SK-N-SH treated with all-trans-retinoic acid at 6 μM for 48 hours (cell line): Measurements from ENCODE around the gene NOD2.

Experiments used
- ATAC-seq: fragments of 200-7000 bp; cut with Tn5 transposase; 3 replicates; pipeline ENCODE4 v1.9.1; 2020; ENCODE audit warnings: mild to moderate bottlenecking, moderate library complexity
- ARNTL ChIP-seq: fragments of 450-650 bp; formaldehyde crosslinking; IDR thresholded peaks from 2 replicates; pipeline ENCODE4 v1.5.0; 2020; ENCODE audit warnings: low read depth, mild to moderate bottlenecking, moderate library complexity, borderline replicate concordance
- CSDC2 ChIP-seq: fragments of 250-450 bp; sonication (Bioruptor Pico); IDR thresholded peaks from 2 replicates; pipeline ENCODE4 v1.5.0; 2020; ENCODE audit warnings: mild to moderate bottlenecking, moderate library complexity
- ESRRG ChIP-seq: fragments of 250-450 bp; sonication (Bioruptor Pico); IDR thresholded peaks from 2 replicates; pipeline ENCODE4 v1.6.1; 2021; ENCODE audit warnings: mild to moderate bottlenecking
- GLIS3 ChIP-seq: fragments of 250-450 bp; sonication (Bioruptor Pico); IDR thresholded peaks from 2 replicates; pipeline ENCODE4 v1.5.0; 2020; ENCODE audit warnings: mild to moderate bottlenecking, moderate library complexity
- ISL1 ChIP-seq: fragments of 250-450 bp; sonication (Bioruptor Pico); IDR thresholded peaks from 2 replicates; pipeline ENCODE4 v2.1.2; 2022; ENCODE audit warnings: mild to moderate bottlenecking, moderate library complexity
- OSR1 ChIP-seq: fragments of 250-450 bp; sonication (Bioruptor Pico); IDR thresholded peaks from 2 replicates; pipeline ENCODE4 v1.8.0; 2022; ENCODE audit warnings: moderate library complexity, mild to moderate bottlenecking, inconsistent platforms
- RARB ChIP-seq: fragments of 250-450 bp; sonication (Bioruptor Pico); IDR thresholded peaks from 2 replicates; pipeline ENCODE4 v1.8.0; 2021; ENCODE audit warnings: mild to moderate bottlenecking, moderate library complexity
- TCF4 ChIP-seq: fragments of 250-450 bp; sonication (Bioruptor Pico); IDR thresholded peaks from 2 replicates; pipeline ENCODE4 v1.8.0; 2021; ENCODE audit warnings: mild to moderate bottlenecking, moderate library complexity, borderline replicate concordance
- TOX ChIP-seq: fragments of 250-450 bp; sonication (Bioruptor Pico); IDR thresholded peaks from 2 replicates; pipeline ENCODE4 v1.8.0; 2021; ENCODE audit warnings: mild to moderate bottlenecking, moderate library complexity, borderline replicate concordance
- ZC3H10 ChIP-seq: fragments of 250-450 bp; sonication (Bioruptor Pico); IDR thresholded peaks from 2 replicates; pipeline ENCODE4 v1.5.1; 2021; ENCODE audit warnings: mild to moderate bottlenecking, moderate library complexity
- ZFP3 ChIP-seq: fragments of 250-450 bp; sonication (Bioruptor Pico); IDR thresholded peaks from 2 replicates; pipeline ENCODE4 v1.5.0; 2020; ENCODE audit warnings: mild to moderate bottlenecking, moderate library complexity
- ZFP30 ChIP-seq: fragments of 450-650 bp; formaldehyde crosslinking; IDR thresholded peaks from 2 replicates; pipeline ENCODE4 v1.5.0; 2022; ENCODE audit warnings: mild to moderate bottlenecking, moderate library complexity
- ZNF565 ChIP-seq: fragments of 450-650 bp; formaldehyde crosslinking; conservative IDR thresholded peaks from 2 replicates; pipeline ENCODE4 v1.5.0; 2020; ENCODE audit warnings: low read depth, mild to moderate bottlenecking, moderate library complexity
- ZNF70 ChIP-seq: fragments of 450-650 bp; formaldehyde crosslinking; IDR thresholded peaks from 2 replicates; pipeline ENCODE4 v1.5.0; 2020; ENCODE audit warnings: mild to moderate bottlenecking, moderate library complexity
- ZNF8 ChIP-seq: fragments of 450-650 bp; formaldehyde crosslinking; IDR thresholded peaks from 2 replicates; pipeline ENCODE4 v1.5.0; 2020; ENCODE audit warnings: mild to moderate bottlenecking, moderate library complexity
- TF ChIP-seq, protein P1 (sequence below): fragments of 250-450 bp; sonication (Bioruptor Pico); IDR thresholded peaks from 2 replicates; pipeline ENCODE4 v1.5.1; 2020; ENCODE audit warnings: low read depth, mild to moderate bottlenecking, moderate library complexity
- TF ChIP-seq, protein P2 (sequence below): fragments of 250-450 bp; sonication (Bioruptor Pico); IDR thresholded peaks from 2 replicates; pipeline ENCODE4 v1.5.0; 2020; ENCODE audit warnings: mild to moderate bottlenecking, moderate library complexity
- TF ChIP-seq, protein P3 (sequence below): fragments of 250-450 bp; sonication (Bioruptor Pico); IDR thresholded peaks from 2 replicates; pipeline ENCODE4 v1.8.0; 2021; ENCODE audit warnings: low read depth, mild to moderate bottlenecking, moderate library complexity, borderline replicate concordance
- TF ChIP-seq, protein P4 (sequence below): fragments of 250-450 bp; sonication (Bioruptor Pico); IDR thresholded peaks from 2 replicates; pipeline ENCODE4 v1.5.1; 2021; ENCODE audit warnings: mild to moderate bottlenecking, moderate library complexity
- TF ChIP-seq, protein P5 (sequence below): fragments of 250-450 bp; sonication (Bioruptor Pico); IDR thresholded peaks from 2 replicates; pipeline ENCODE4 v1.8.0; 2020; ENCODE audit warnings: mild to moderate bottlenecking, moderate library complexity, borderline replicate concordance

Gene NOD2

DNA sequence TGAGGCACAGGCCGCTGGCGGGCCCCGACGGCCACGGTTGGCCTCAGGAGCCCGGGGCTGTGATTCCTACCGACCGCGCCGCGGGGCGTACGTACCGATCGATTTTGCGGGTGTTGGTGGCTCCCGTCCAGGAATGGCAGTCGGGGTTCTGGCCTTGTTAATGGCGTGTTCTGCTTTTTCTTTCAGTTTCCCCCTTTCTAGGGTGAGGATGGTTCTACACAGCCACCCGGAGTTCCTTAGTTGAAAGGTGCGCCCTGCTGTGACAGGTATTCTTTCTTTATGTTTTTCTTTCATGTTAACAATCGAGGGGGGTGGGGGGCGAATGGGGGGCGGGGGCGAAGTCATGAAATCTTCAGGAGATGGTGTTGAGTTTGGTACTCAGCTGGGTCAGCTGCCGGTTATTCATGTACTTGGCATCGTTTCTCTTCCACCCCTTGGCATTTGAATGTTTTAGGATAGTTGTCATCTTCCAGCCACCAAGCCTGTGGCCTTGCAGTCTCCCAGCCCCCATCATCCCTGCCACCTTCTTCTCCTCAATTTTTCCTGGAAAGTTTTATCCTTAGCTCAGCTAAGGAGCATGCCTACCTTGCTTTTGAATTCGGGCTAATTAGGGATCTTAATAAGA lies 49.3 kb downstream of the NOD2 start:
- no peak for TF ChIP-seq ZFP3
- no peak for TF ChIP-seq OSR1 (CRISPR knock-in tag)
- TF ChIP-seq, protein P1, sequence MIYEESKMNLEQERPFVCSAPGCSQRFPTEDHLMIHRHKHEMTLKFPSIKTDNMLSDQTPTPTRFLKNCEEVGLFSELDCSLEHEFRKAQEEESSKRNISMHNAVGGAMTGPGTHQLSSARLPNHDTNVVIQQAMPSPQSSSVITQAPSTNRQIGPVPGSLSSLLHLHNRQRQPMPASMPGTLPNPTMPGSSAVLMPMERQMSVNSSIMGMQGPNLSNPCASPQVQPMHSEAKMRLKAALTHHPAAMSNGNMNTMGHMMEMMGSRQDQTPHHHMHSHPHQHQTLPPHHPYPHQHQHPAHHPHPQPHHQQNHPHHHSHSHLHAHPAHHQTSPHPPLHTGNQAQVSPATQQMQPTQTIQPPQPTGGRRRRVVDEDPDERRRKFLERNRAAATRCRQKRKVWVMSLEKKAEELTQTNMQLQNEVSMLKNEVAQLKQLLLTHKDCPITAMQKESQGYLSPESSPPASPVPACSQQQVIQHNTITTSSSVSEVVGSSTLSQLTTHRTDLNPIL (CRISPR knock-in tag), result no peak
- no peak for TF ChIP-seq ZFP30 (CRISPR knock-in tag)
- TF ChIP-seq TCF4, result no peak
- TF ChIP-seq ARNTL (CRISPR knock-in tag), result no peak
- TF ChIP-seq, protein P2, sequence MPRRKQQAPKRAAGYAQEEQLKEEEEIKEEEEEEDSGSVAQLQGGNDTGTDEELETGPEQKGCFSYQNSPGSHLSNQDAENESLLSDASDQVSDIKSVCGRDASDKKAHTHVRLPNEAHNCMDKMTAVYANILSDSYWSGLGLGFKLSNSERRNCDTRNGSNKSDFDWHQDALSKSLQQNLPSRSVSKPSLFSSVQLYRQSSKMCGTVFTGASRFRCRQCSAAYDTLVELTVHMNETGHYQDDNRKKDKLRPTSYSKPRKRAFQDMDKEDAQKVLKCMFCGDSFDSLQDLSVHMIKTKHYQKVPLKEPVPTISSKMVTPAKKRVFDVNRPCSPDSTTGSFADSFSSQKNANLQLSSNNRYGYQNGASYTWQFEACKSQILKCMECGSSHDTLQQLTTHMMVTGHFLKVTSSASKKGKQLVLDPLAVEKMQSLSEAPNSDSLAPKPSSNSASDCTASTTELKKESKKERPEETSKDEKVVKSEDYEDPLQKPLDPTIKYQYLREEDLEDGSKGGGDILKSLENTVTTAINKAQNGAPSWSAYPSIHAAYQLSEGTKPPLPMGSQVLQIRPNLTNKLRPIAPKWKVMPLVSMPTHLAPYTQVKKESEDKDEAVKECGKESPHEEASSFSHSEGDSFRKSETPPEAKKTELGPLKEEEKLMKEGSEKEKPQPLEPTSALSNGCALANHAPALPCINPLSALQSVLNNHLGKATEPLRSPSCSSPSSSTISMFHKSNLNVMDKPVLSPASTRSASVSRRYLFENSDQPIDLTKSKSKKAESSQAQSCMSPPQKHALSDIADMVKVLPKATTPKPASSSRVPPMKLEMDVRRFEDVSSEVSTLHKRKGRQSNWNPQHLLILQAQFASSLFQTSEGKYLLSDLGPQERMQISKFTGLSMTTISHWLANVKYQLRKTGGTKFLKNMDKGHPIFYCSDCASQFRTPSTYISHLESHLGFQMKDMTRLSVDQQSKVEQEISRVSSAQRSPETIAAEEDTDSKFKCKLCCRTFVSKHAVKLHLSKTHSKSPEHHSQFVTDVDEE (CRISPR knock-in tag), result no peak
- TF ChIP-seq ISL1 (CRISPR knock-in tag), result no peak
- TF ChIP-seq ZNF565 (CRISPR knock-in tag), result no peak
- no peak for TF ChIP-seq ZNF8 (CRISPR knock-in tag)
- no peak for TF ChIP-seq GLIS3 (CRISPR knock-in tag)
- TF ChIP-seq ZNF70 (CRISPR knock-in tag), result no peak
- no peak for TF ChIP-seq ESRRG
- TF ChIP-seq, protein P3, sequence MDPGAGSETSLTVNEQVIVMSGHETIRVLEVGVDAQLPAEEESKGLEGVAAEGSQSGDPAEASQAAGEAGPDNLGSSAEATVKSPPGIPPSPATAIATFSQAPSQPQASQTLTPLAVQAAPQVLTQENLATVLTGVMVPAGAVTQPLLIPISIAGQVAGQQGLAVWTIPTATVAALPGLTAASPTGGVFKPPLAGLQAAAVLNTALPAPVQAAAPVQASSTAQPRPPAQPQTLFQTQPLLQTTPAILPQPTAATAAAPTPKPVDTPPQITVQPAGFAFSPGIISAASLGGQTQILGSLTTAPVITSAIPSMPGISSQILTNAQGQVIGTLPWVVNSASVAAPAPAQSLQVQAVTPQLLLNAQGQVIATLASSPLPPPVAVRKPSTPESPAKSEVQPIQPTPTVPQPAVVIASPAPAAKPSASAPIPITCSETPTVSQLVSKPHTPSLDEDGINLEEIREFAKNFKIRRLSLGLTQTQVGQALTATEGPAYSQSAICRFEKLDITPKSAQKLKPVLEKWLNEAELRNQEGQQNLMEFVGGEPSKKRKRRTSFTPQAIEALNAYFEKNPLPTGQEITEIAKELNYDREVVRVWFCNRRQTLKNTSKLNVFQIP (CRISPR knock-in tag), result no peak
- TF ChIP-seq TOX (CRISPR knock-in tag), result no peak
- TF ChIP-seq, all 23 proteins: peak for 0
- ATAC-seq, result no peak

DNA sequence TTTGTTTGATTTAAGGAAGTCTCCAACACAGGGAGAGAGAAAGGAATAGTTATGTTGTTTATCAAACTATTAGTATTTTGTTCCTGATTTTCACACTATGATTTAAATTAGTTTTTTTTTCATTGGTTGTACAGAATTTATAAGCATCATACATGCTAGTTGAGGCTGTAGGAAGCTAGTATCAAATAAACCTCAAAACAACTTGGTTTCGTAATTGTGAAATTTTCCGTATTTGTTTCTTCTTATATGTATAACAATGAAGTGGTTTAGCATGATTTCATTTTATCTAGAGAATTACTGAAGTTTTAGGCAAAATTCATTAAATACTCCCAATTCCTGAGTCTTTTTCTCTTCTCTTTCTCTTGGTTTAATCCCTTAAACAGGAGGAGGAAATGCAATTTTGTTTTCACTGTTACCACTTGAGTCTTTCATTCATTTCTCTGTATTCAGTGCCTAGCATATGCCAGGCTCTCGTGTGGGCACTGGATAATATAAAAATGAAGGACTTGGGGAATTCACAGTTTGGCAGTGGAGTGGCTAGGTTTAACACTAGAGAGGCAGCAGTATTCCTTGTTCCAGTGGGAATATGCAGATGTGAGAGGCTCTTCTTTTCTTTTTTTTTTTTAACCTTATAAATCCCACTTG lies 50.3 kb downstream of the NOD2 start:
- TF ChIP-seq ZFP3 (no peak), ARNTL (CRISPR knock-in tag) (no peak), ZNF565 (CRISPR knock-in tag) (no peak), ZFP30 (CRISPR knock-in tag) (no peak), CSDC2 (CRISPR knock-in tag) (no peak), OSR1 (CRISPR knock-in tag) (no peak), TCF4 (no peak), ZC3H10 (CRISPR knock-in tag) (no peak), ESRRG (no peak), RARB (no peak), GLIS3 (CRISPR knock-in tag) (no peak), ISL1 (CRISPR knock-in tag) (no peak), TOX (CRISPR knock-in tag) (no peak)
- TF ChIP-seq, protein P3 (CRISPR knock-in tag), result no peak
- TF ChIP-seq, protein P1 (CRISPR knock-in tag), result no peak
- TF ChIP-seq, protein P4, sequence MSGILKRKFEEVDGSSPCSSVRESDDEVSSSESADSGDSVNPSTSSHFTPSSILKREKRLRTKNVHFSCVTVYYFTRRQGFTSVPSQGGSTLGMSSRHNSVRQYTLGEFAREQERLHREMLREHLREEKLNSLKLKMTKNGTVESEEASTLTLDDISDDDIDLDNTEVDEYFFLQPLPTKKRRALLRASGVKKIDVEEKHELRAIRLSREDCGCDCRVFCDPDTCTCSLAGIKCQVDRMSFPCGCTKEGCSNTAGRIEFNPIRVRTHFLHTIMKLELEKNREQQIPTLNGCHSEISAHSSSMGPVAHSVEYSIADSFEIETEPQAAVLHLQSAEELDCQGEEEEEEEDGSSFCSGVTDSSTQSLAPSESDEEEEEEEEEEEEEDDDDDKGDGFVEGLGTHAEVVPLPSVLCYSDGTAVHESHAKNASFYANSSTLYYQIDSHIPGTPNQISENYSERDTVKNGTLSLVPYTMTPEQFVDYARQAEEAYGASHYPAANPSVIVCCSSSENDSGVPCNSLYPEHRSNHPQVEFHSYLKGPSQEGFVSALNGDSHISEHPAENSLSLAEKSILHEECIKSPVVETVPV (CRISPR knock-in tag), result no peak
- TF ChIP-seq, protein P5, sequence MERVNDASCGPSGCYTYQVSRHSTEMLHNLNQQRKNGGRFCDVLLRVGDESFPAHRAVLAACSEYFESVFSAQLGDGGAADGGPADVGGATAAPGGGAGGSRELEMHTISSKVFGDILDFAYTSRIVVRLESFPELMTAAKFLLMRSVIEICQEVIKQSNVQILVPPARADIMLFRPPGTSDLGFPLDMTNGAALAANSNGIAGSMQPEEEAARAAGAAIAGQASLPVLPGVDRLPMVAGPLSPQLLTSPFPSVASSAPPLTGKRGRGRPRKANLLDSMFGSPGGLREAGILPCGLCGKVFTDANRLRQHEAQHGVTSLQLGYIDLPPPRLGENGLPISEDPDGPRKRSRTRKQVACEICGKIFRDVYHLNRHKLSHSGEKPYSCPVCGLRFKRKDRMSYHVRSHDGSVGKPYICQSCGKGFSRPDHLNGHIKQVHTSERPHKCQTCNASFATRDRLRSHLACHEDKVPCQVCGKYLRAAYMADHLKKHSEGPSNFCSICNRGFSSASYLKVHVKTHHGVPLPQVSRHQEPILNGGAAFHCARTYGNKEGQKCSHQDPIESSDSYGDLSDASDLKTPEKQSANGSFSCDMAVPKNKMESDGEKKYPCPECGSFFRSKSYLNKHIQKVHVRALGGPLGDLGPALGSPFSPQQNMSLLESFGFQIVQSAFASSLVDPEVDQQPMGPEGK (CRISPR knock-in tag), result no peak
- ATAC-seq, result no peak
